PC-3 (cell line): Measurements from ENCODE around the gene LRCH1. TPM values are rescaled to one million over a fixed set of nuclear protein-coding genes. Genes with fewer than 3 reads are reported as not detected.

Source experiments
- ATAC-seq: fragments of 200-7000 bp; cut with Tn5 transposase; 2 replicates; pipeline ENCODE4 v1.9.1; 2020; ENCODE audit warnings: mild to moderate bottlenecking, moderate library complexity
- BruUV-seq: library from RNA; stranded (reverse); fragments of 400-500 nt; replicated peaks from 2 replicates; lab custom pipeline; 2021; lab: Mats Ljungman, UMichigan
- CTCF ChIA-PET: fragments of 300-600 bp; sonication (Branson Sonifier 250); formaldehyde crosslinking; loops from one replicate; lab custom pipeline; 2022; ENCODE audit warnings: antibody characterized with exemption; lab: Charles Lee
- POLR2A ChIA-PET: fragments of 300-600 bp; sonication (Branson Sonifier 250); formaldehyde crosslinking; loops from one replicate; lab custom pipeline; 2022; ENCODE audit warnings: antibody characterized with exemption; ENCODE audit not compliant: unreplicated experiment; lab: Charles Lee
- DNase-seq: peaks from one replicate; pipeline ENCODE4 v3.0.0-alpha.2; 2015
- H2AFZ ChIP-seq: fragments of 300-600 bp; sonication (generic); 2 replicates; pipeline ENCODE4 v1.6.0; 2016; ENCODE audit warnings: antibody characterized with exemption, low read length
- H3F3A ChIP-seq: fragments of 300-600 bp; sonication (generic); one replicate; pipeline ENCODE4 v1.6.0; 2017; ENCODE audit warnings: antibody characterized with exemption, low read length, control low read depth, mild to moderate bottlenecking; ENCODE audit not compliant: unreplicated experiment
- H3K27ac ChIP-seq: fragments of 300-600 bp; sonication (generic); 2 replicates; pipeline ENCODE4 v1.5.1; 2016; ENCODE audit warnings: mild to moderate bottlenecking, low read length
- H3K27me3 ChIP-seq: fragments of 300-600 bp; sonication (generic); 2 replicates; pipeline ENCODE4 v1.6.1; 2016; ENCODE audit warnings: low read length, mixed read lengths
- H3K36me3 ChIP-seq: fragments of 300-600 bp; sonication (generic); 2 replicates; pipeline ENCODE4 v1.6.1; 2016; ENCODE audit warnings: low read depth, mixed run types, low read length, mixed read lengths
- H3K4me1 ChIP-seq: fragments of 300-600 bp; sonication (generic); 2 replicates; pipeline ENCODE4 v1.5.1; 2016; ENCODE audit warnings: low read length; ENCODE audit not compliant: insufficient read depth
- H3K4me2 ChIP-seq: fragments of 300-600 bp; sonication (generic); 2 replicates; pipeline ENCODE4 v1.6.0; 2016; ENCODE audit warnings: low read length
- H3K4me3 ChIP-seq: fragments of 300-600 bp; sonication (generic); 2 replicates; pipeline ENCODE4 v1.5.1; 2016; ENCODE audit warnings: mild to moderate bottlenecking, low read length, mixed read lengths
- H3K79me2 ChIP-seq: fragments of 300-600 bp; sonication (generic); 2 replicates; pipeline ENCODE4 v1.6.1; 2017; ENCODE audit warnings: low read length, mixed read lengths
- H3K9ac ChIP-seq: fragments of 300-600 bp; sonication (generic); 2 replicates; pipeline ENCODE4 v1.6.0; 2016; ENCODE audit warnings: mild to moderate bottlenecking, low read length
- H3K9me2 ChIP-seq: fragments of 300-600 bp; sonication (generic); replicated peaks from 2 replicates; pipeline ENCODE4 v1.6.1; 2016; ENCODE audit warnings: mixed run types, low read length, mixed read lengths
- H3K9me3 ChIP-seq: fragments of 300-600 bp; sonication (generic); 2 replicates; pipeline ENCODE4 v1.6.1; 2016; ENCODE audit warnings: low read length, mixed read lengths
- H4K20me1 ChIP-seq: fragments of 300-600 bp; sonication (generic); 2 replicates; pipeline ENCODE4 v1.6.1; 2016; ENCODE audit warnings: low read length, mixed read lengths
- CTCF ChIP-seq: fragments of 300-600 bp; sonication (generic); conservative IDR thresholded peaks from 2 replicates; pipeline ENCODE4 v1.5.1; 2017; ENCODE audit warnings: antibody characterized with exemption, low read depth, mild to moderate bottlenecking, low read length
- EZH2 ChIP-seq: fragments of 300-600 bp; sonication (generic); IDR thresholded peaks from one replicate; pipeline ENCODE4 v1.6.1; 2017; ENCODE audit warnings: antibody characterized with exemption, mild to moderate bottlenecking, low read length; ENCODE audit not compliant: unreplicated experiment
- EZH2phosphoT487 ChIP-seq: fragments of 300-600 bp; sonication (generic); IDR thresholded peaks from 2 replicates; pipeline ENCODE4 v1.6.1; 2018; ENCODE audit warnings: mild to moderate bottlenecking, antibody characterized with exemption, low read length, borderline replicate concordance
- intact Hi-C: fragments of 100-400 bp; cut with micrococcal nuclease; formaldehyde crosslinking; loops from 2 replicates; pipeline ENCODE4 v1.9.0; 2023
- total RNA-seq: library from RNA; depleted of rRNA; stranded (reverse); fragments of >200 nt; gene quantifications from 2 replicates; pipeline ENCODE4 v1.2.3, GENCODE V29; 2014

LRCH1 gene
- total RNA-seq, 1 experiment from 2014 or later, result 4.3 TPM

- ChIA-PET CTCF (no interaction called here), POLR2A (no interaction called here)
- no peaks in the 10 kb centered on the region for H3K79me2 ChIP-seq
These were observed 122.0 kb downstream of the LRCH1 start for GRCh38 chr13:46675016-46675415.

GRCh38 chr13:46676378-46676725 is 123.4 kb downstream of the LRCH1 start:
- Histone ChIP-seq H3K27me3 (no peaks in the 10 kb centered on the region), H3K4me3 (no peak overlapping the region), H3K9me2 (no peaks in the 10 kb centered on the region), H3K4me2 (peak overlapping the region; percentile 22; the same call in 1 of the 2 replicates), H3K4me1 (peaks cover 8% of the 10 kb centered on the region), H3K9me3 (no peaks in the 10 kb centered on the region), H3K9ac (no peak overlapping the region), H4K20me1 (no peaks in the 10 kb centered on the region), H3F3A (no peaks in the 10 kb centered on the region), H3K79me2 (no peaks in the 10 kb centered on the region), H3K27ac (no peak overlapping the region), H3K36me3 (no peaks in the 10 kb centered on the region), H2AFZ (no peak overlapping the region)
- TF ChIP-seq EZH2, result no peak
- TF ChIP-seq EZH2phosphoT487, result no peak
- TF ChIP-seq CTCF, result no peak
- ATAC-seq (peak; percentile 64; the same call in 1 of the 2 replicates), DNase-seq (peak; percentile 36)
- intact Hi-C loops, result no loop called here
- ChIA-PET POLR2A (no interaction called here), CTCF (no interaction called here)
- BruUV-seq, result no TSS peak

More at GRCh38 chr13:46675016-46675415, 122.0 kb downstream of the LRCH1 start:
- no peaks in the 10 kb centered on the region for H3K36me3 ChIP-seq
- no peaks in the 10 kb centered on the region for H3F3A ChIP-seq
- no peaks in the 10 kb centered on the region for H4K20me1 ChIP-seq
- H3K27ac ChIP-seq, result no peak overlapping the region
- no peaks in the 10 kb centered on the region for H3K9me2 ChIP-seq
- H3K4me3 ChIP-seq, result no peak overlapping the region
- intact Hi-C loops, result no loop called here
- no peak overlapping the region for H3K4me2 ChIP-seq
- no peak for ATAC-seq
- H3K9me3 ChIP-seq, result no peaks in the 10 kb centered on the region
- TF ChIP-seq EZH2phosphoT487, result no peak
- no peak for TF ChIP-seq EZH2
- TF ChIP-seq CTCF, result no peak
- no TSS peak for BruUV-seq
- H3K27me3 ChIP-seq, result no peaks in the 10 kb centered on the region
- peaks cover 8% of the 10 kb centered on the region for H3K4me1 ChIP-seq
- no peak for DNase-seq
- H3K9ac ChIP-seq, result no peak overlapping the region
- no peak overlapping the region for H2AFZ ChIP-seq

GRCh38 chr13:46679369-46680120 is 126.6 kb downstream of the LRCH1 start:
- Histone ChIP-seq H3K4me2 (no peak overlapping the region), H3K9me3 (no peaks in the 10 kb centered on the region), H3K27me3 (no peaks in the 10 kb centered on the region), H3K79me2 (no peaks in the 10 kb centered on the region), H4K20me1 (no peaks in the 10 kb centered on the region), H3F3A (no peaks in the 10 kb centered on the region), H3K4me3 (no peak overlapping the region), H3K36me3 (no peaks in the 10 kb centered on the region), H3K9ac (no peak overlapping the region), H3K4me1 (peaks cover 8% of the 10 kb centered on the region), H3K27ac (no peak overlapping the region), H3K9me2 (no peaks in the 10 kb centered on the region), H2AFZ (no peak overlapping the region)
- ChIA-PET CTCF (no interaction called here), POLR2A (no interaction called here)
- intact Hi-C loops, result no loop called here
- DNase-seq (no peak), ATAC-seq (no peak)
- no TSS peak for BruUV-seq
- TF ChIP-seq CTCF, result no peak
- no peak for TF ChIP-seq EZH2phosphoT487
- TF ChIP-seq EZH2, result no peak
